ENCODE results near the gene LIN7A.

The LIN7A gene

GRCh38 chr12:80838024-80838658 is 99.6 kb downstream of the LIN7A start:
- no peak overlapping the region for H2BK120ac ChIP-seq (ENCODE audit: insufficient read depth, low read length, poor library complexity)
- no peak overlapping the region for H4K91ac ChIP-seq (ENCODE audit: low read depth, low read length)
- no peak overlapping the region for H3K27ac ChIP-seq (ENCODE audit: low read depth, low read length)
- no peak overlapping the region for H3K14ac ChIP-seq (ENCODE audit: low read length)
- H3K4me2 ChIP-seq (ENCODE audit: low read length): peak overlapping the region; percentile 11
- WGBS (ENCODE audit: extremely low coverage, insufficient coverage, insufficient read length): no CpG with 5 or more reads among the region's 4 CpGs
- H2AK5ac ChIP-seq (ENCODE audit: low read length): no peak overlapping the region
- no peak overlapping the region for H3K9ac ChIP-seq (ENCODE audit: low read length)
- no peaks in the 10 kb centered on the region for H3K79me2 ChIP-seq (ENCODE audit: control insufficient read depth, insufficient read depth, low read length, poor library complexity)
- no peak overlapping the region for H2BK12ac ChIP-seq (ENCODE audit: low read length)
- H3K4ac ChIP-seq (ENCODE audit: low read depth, low read length): no peak overlapping the region
- H3K23ac ChIP-seq (ENCODE audit: low read length): no peak overlapping the region
- no peak overlapping the region for H4K12ac ChIP-seq (ENCODE audit: low read depth, low read length)
- H4K8ac ChIP-seq (ENCODE audit: low read depth, low read length): no peak overlapping the region
- DNase-seq: peak; percentile 63 to 82
- H3K27me3 ChIP-seq (ENCODE audit: insufficient read depth, low read length): no peaks in the 10 kb centered on the region
- no peak overlapping the region for H2AFZ ChIP-seq (ENCODE audit: insufficient read depth, low read length, poor library complexity)
- H3K79me1 ChIP-seq (ENCODE audit: low read length): no peaks in the 10 kb centered on the region
- H3K4me3 ChIP-seq (ENCODE audit: low read depth, low read length): no peak overlapping the region
- no peaks in the 10 kb centered on the region for H3K4me1 ChIP-seq (ENCODE audit: control insufficient read depth in 1 of 2, insufficient read depth in 2 of 2, low read length in 2 of 2)
- no peaks in the 10 kb centered on the region for H3K9me3 ChIP-seq (ENCODE audit: insufficient read depth, low read depth, low read length)
- no peak overlapping the region for H3K18ac ChIP-seq (ENCODE audit: low read length)
- no peaks in the 10 kb centered on the region for H3K36me3 ChIP-seq (ENCODE audit: control insufficient read depth in 1 of 2, insufficient read depth in 2 of 2, low read length in 2 of 2)
- no peak overlapping the region for H2BK5ac ChIP-seq (ENCODE audit: low read depth, low read length, poor library complexity)

- Histone ChIP-seq H3K23ac (ENCODE audit: low read length) (no peak overlapping the region), H2BK5ac (ENCODE audit: low read depth, low read length, poor library complexity) (no peak overlapping the region), H3K9me3 (ENCODE audit: insufficient read depth, low read depth, low read length) (no peaks in the 10 kb centered on the region), H3K4me1 (ENCODE audit: control insufficient read depth in 1 of 2, insufficient read depth in 2 of 2, low read length in 2 of 2) (no peaks in the 10 kb centered on the region), H2AFZ (ENCODE audit: insufficient read depth, low read length, poor library complexity) (no peak overlapping the region), H3K18ac (ENCODE audit: low read length) (no peak overlapping the region), H3K14ac (ENCODE audit: low read length) (no peak overlapping the region), H3K27ac (ENCODE audit: low read depth, low read length) (no peak overlapping the region), H3K79me1 (ENCODE audit: low read length) (no peaks in the 10 kb centered on the region), H3K4me2 (ENCODE audit: low read length) (no peak overlapping the region), H3K27me3 (ENCODE audit: insufficient read depth, low read length) (no peaks in the 10 kb centered on the region), H4K12ac (ENCODE audit: low read depth, low read length) (no peak overlapping the region), H2BK12ac (ENCODE audit: low read length) (no peak overlapping the region), H2AK5ac (ENCODE audit: low read length) (no peak overlapping the region), H3K79me2 (ENCODE audit: control insufficient read depth, insufficient read depth, low read length, poor library complexity) (no peaks in the 10 kb centered on the region), H3K36me3 (ENCODE audit: control insufficient read depth in 1 of 2, insufficient read depth in 2 of 2, low read length in 2 of 2) (no peaks in the 10 kb centered on the region), H3K4me3 (ENCODE audit: low read depth, low read length) (no peak overlapping the region), H3K4ac (ENCODE audit: low read depth, low read length) (no peak overlapping the region), H4K91ac (ENCODE audit: low read depth, low read length) (no peak overlapping the region), H2BK120ac (ENCODE audit: insufficient read depth, low read length, poor library complexity) (no peak overlapping the region), H3K9ac (ENCODE audit: low read length) (no peak overlapping the region), H4K8ac (ENCODE audit: low read depth, low read length) (no peak overlapping the region)
- DNase-seq: peak; percentile 52 to 82
- no CpG with 5 or more reads among the region's 5 CpGs for WGBS (ENCODE audit: extremely low coverage, insufficient coverage, insufficient read length)
These were observed 100.3 kb downstream of the LIN7A start for GRCh38 chr12:80837342-80837978.

- DNase-seq: no peak
- Histone ChIP-seq H3K79me2 (ENCODE audit: control insufficient read depth, insufficient read depth, low read length, poor library complexity) (no peaks in the 10 kb centered on the region), H3K27me3 (ENCODE audit: insufficient read depth, low read length) (no peaks in the 10 kb centered on the region), H3K4me2 (ENCODE audit: low read length) (no peak overlapping the region), H3K14ac (ENCODE audit: low read length) (no peak overlapping the region), H3K36me3 (ENCODE audit: control insufficient read depth in 1 of 2, insufficient read depth in 2 of 2, low read length in 2 of 2) (no peaks in the 10 kb centered on the region), H3K4me1 (ENCODE audit: control insufficient read depth in 1 of 2, insufficient read depth in 2 of 2, low read length in 2 of 2) (no peaks in the 10 kb centered on the region), H3K79me1 (ENCODE audit: low read length) (no peaks in the 10 kb centered on the region), H3K23ac (ENCODE audit: low read length) (no peak overlapping the region), H4K91ac (ENCODE audit: low read depth, low read length) (no peak overlapping the region), H4K12ac (ENCODE audit: low read depth, low read length) (no peak overlapping the region), H3K27ac (ENCODE audit: low read depth, low read length) (no peak overlapping the region), H2AFZ (ENCODE audit: insufficient read depth, low read length, poor library complexity) (no peak overlapping the region), H2AK5ac (ENCODE audit: low read length) (no peak overlapping the region), H3K9me3 (ENCODE audit: insufficient read depth, low read depth, low read length) (no peaks in the 10 kb centered on the region), H4K8ac (ENCODE audit: low read depth, low read length) (no peak overlapping the region), H3K9ac (ENCODE audit: low read length) (no peak overlapping the region), H3K4ac (ENCODE audit: low read depth, low read length) (no peak overlapping the region), H2BK5ac (ENCODE audit: low read depth, low read length, poor library complexity) (no peak overlapping the region), H3K4me3 (ENCODE audit: low read depth, low read length) (no peak overlapping the region), H3K18ac (ENCODE audit: low read length) (no peak overlapping the region), H2BK120ac (ENCODE audit: insufficient read depth, low read length, poor library complexity) (no peak overlapping the region), H2BK12ac (ENCODE audit: low read length) (no peak overlapping the region)
- no CpG with 5 or more reads among the region's 1 CpG for WGBS (ENCODE audit: extremely low coverage, insufficient coverage, insufficient read length)
These were observed 103.0 kb downstream of the LIN7A start for GRCh38 chr12:80834724-80835123.

DNA sequence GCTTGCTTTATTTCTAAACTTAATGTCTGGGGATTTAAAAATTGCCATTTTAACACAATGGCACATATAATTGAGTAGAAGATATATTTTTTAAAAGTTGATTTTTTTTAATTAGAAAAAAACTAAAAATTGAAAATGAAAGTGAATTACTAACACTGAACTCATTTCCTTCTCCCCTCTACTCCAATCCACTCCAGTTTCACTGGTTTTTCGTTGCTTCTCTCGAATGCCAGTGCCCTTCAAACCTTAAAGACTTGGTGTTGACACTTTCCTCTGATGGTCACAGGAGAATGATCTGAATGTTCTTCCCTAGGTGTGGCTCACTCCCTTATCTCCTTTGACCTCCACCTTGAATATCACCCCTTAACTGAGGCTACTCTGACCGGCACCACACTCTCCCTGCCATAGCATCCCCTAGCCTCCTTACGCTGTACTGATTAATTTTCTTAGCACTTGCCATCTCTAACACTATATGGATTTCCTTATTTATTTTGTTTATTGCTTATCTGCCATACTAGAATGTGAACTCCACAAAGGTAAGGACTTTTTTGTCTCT is 107.1 kb downstream of the LIN7A start:
- H4K8ac ChIP-seq (ENCODE audit: low read depth, low read length): no peak overlapping the region
- H4K91ac ChIP-seq (ENCODE audit: low read depth, low read length): no peak overlapping the region
- H2AK5ac ChIP-seq (ENCODE audit: low read length): no peak overlapping the region
- H3K18ac ChIP-seq (ENCODE audit: low read length): no peak overlapping the region
- H3K14ac ChIP-seq (ENCODE audit: low read length): no peak overlapping the region
- no peaks in the 10 kb centered on the region for H3K36me3 ChIP-seq (ENCODE audit: control insufficient read depth in 1 of 2, insufficient read depth in 2 of 2, low read length in 2 of 2)
- H3K27me3 ChIP-seq (ENCODE audit: insufficient read depth, low read length): no peaks in the 10 kb centered on the region
- H3K4me1 ChIP-seq (ENCODE audit: control insufficient read depth in 1 of 2, insufficient read depth in 2 of 2, low read length in 2 of 2): no peaks in the 10 kb centered on the region
- no peak overlapping the region for H3K4me2 ChIP-seq (ENCODE audit: low read length)
- no peak overlapping the region for H2BK12ac ChIP-seq (ENCODE audit: low read length)
- no peak overlapping the region for H2BK120ac ChIP-seq (ENCODE audit: insufficient read depth, low read length, poor library complexity)
- H2AFZ ChIP-seq (ENCODE audit: insufficient read depth, low read length, poor library complexity): no peak overlapping the region
- H3K4ac ChIP-seq (ENCODE audit: low read depth, low read length): no peak overlapping the region
- no peaks in the 10 kb centered on the region for H3K79me2 ChIP-seq (ENCODE audit: control insufficient read depth, insufficient read depth, low read length, poor library complexity)
- H3K27ac ChIP-seq (ENCODE audit: low read depth, low read length): no peak overlapping the region
- H3K4me3 ChIP-seq (ENCODE audit: low read depth, low read length): no peak overlapping the region
- DNase-seq: no peak
- H4K12ac ChIP-seq (ENCODE audit: low read depth, low read length): no peak overlapping the region
- H3K79me1 ChIP-seq (ENCODE audit: low read length): no peaks in the 10 kb centered on the region
- H2BK5ac ChIP-seq (ENCODE audit: low read depth, low read length, poor library complexity): no peak overlapping the region
- no peak overlapping the region for H3K23ac ChIP-seq (ENCODE audit: low read length)
- no peak overlapping the region for H3K9ac ChIP-seq (ENCODE audit: low read length)
- no peaks in the 10 kb centered on the region for H3K9me3 ChIP-seq (ENCODE audit: insufficient read depth, low read depth, low read length)
- WGBS (ENCODE audit: extremely low coverage, insufficient coverage, insufficient read length): no CpG with 5 or more reads among the region's 4 CpGs
